NK-92 (cell line): Measurements from ENCODE around the gene ATXN7L3.
"Not testable (repeated sequence)": the region's sequence is repeated elsewhere in the genome, so short reads cannot be mapped to it uniquely, and the experiment has no call there.

Source experiments
- DNase-seq: peaks from one replicate; lab custom pipeline; 2025; ENCODE audit not compliant: unreplicated experiment; lab: John Stamatoyannopoulos, UW

Gene ATXN7L3

GRCh38 chr17:44199553-44200477, at the start of gene ATXN7L3:
Gene ATXN7L3, minus strand, starts transcription at chr17:44199884. Its CDS starts 1,814 bp downstream, at chr17:44198070.
- peak; percentile 94 for DNase-seq

- DNase-seq: no peak
Observed at GRCh38 chr17:44247876-44248736, 48.4 kb upstream of the ATXN7L3 start.

- DNase-seq: no peak
Observed at GRCh38 chr17:44247440-44247841, 47.8 kb upstream of the ATXN7L3 start.

- DNase-seq: no peak
Observed at GRCh38 chr17:44241106-44241624, 41.5 kb upstream of the ATXN7L3 start.

GRCh38 chr17:44237886-44238285, 38.2 kb upstream of the ATXN7L3 start:
- DNase-seq: not testable (repeated sequence)

GRCh38 chr17:44236444-44236991, 36.8 kb upstream of the ATXN7L3 start:
- no peak for DNase-seq

- DNase-seq: no peak
Observed at GRCh38 chr17:44235583-44235936, 35.9 kb upstream of the ATXN7L3 start.

- no peak for DNase-seq
Observed at GRCh38 chr17:44233582-44233981, 33.9 kb upstream of the ATXN7L3 start.

GRCh38 chr17:44232061-44232460, 32.4 kb upstream of the ATXN7L3 start:
- no peak for DNase-seq

GRCh38 chr17:44230140-44230539, 30.5 kb upstream of the ATXN7L3 start:
- DNase-seq: no peak

- no peak for DNase-seq
Observed at GRCh38 chr17:44229090-44229489, 29.4 kb upstream of the ATXN7L3 start.

- no peak for DNase-seq
Observed at GRCh38 chr17:44223541-44224071, 23.9 kb upstream of the ATXN7L3 start.

- DNase-seq: no peak
Observed at GRCh38 chr17:44222112-44222869, 22.6 kb upstream of the ATXN7L3 start.

- no peak for DNase-seq
Observed at GRCh38 chr17:44221862-44222111, 22.1 kb upstream of the ATXN7L3 start.

GRCh38 chr17:44221084-44221861, 21.6 kb upstream of the ATXN7L3 start:
- no peak for DNase-seq

- no peak for DNase-seq
Observed at GRCh38 chr17:44220213-44221083, 20.8 kb upstream of the ATXN7L3 start.

- no peak for DNase-seq
Observed at GRCh38 chr17:44219616-44220212, 20.0 kb upstream of the ATXN7L3 start, which contains the start of gene UBTF. Gene UBTF, minus strand, starts transcription at chr17:44219675. Its CDS starts 1,446 bp downstream, at chr17:44218229.

- no peak for DNase-seq
Observed at GRCh38 chr17:44219108-44219615, 19.5 kb upstream of the ATXN7L3 start.
